Activated naive CD4-positive, alpha-beta T cell treated with anti-CD3 and anti-CD28 coated beads for 36 hours (primary cell): ENCODE data around the gene DOK3. TPM values are rescaled to one million over a fixed set of nuclear protein-coding genes. Genes with fewer than 3 reads are reported as not detected.

Experiments
- CTCF ChIA-PET: fragments of 350-600 bp; sonication (Branson Sonifier 250); formaldehyde crosslinking; loops from one replicate; lab custom pipeline; 2021; ENCODE audit warnings: antibody characterized with exemption; lab: Charles Lee
- DNase-seq: peaks from one replicate; pipeline ENCODE4 v3.0.0-alpha.2; 2020
- H3K27ac Mint-ChIP-seq: one replicate; pipeline ENCODE4 v1.8.0; 2021; ENCODE audit warnings: mild to moderate bottlenecking, mixed read lengths
- H3K27me3 Mint-ChIP-seq: one replicate; pipeline ENCODE4 v1.8.0; 2021; ENCODE audit warnings: low read depth, mixed read lengths
- H3K36me3 Mint-ChIP-seq: one replicate; pipeline ENCODE4 v1.8.0; 2021; ENCODE audit warnings: low read depth, mixed read lengths
- H3K4me1 Mint-ChIP-seq: one replicate; pipeline ENCODE4 v1.8.0; 2021; ENCODE audit warnings: low read depth, mixed read lengths
- H3K4me3 Mint-ChIP-seq: one replicate; pipeline ENCODE4 v1.8.0; 2021; ENCODE audit warnings: mild to moderate bottlenecking, moderate library complexity, mixed read lengths
- H3K9me3 Mint-ChIP-seq: one replicate; pipeline ENCODE4 v1.8.0; 2021; ENCODE audit warnings: mixed read lengths
- intact Hi-C: fragments of 100-400 bp; cut with micrococcal nuclease; formaldehyde crosslinking; loops from one replicate; pipeline ENCODE4 v1.15.1; 2023
- total RNA-seq, 2 experiments: library from RNA; stranded (reverse); gene quantifications; one replicate each; pipeline ENCODE4 v1.2.3, GENCODE V29; 2021

Gene DOK3
- total RNA-seq, 2 experiments from 2014 or later = 0.37 to 1.3 TPM

GRCh38 chr5:177499842-177500241, 9.8 kb downstream of the DOK3 start:
- H3K27ac Mint-ChIP-seq = no peak overlapping the region
- H3K4me1 Mint-ChIP-seq = peaks cover 20% of the 10 kb centered on the region
- CTCF ChIA-PET = interaction anchor here (0.7 to 7.0 kb wide), 8 partner anchors 22 to 190 kb away, joined by 3 to 72 read pairs (median 4); no protein-coding TSS in a partner anchor
- H3K27me3 Mint-ChIP-seq = peaks cover 14% of the 10 kb centered on the region
- intact Hi-C loops = loop anchor here (2.0 kb wide), 1 partner anchor 181 kb away; no protein-coding TSS in a partner anchor
- no peaks in the 10 kb centered on the region for H3K9me3 Mint-ChIP-seq
- DNase-seq = no peak
- H3K36me3 Mint-ChIP-seq = no peaks in the 10 kb centered on the region
- no peak overlapping the region for H3K4me3 Mint-ChIP-seq

- Mint-ChIP-seq H3K27ac (no peak overlapping the region), H3K9me3 (no peaks in the 10 kb centered on the region), H3K4me3 (peak overlapping the region; percentile 84), H3K36me3 (no peaks in the 10 kb centered on the region), H3K4me1 (peaks cover 35% of the 10 kb centered on the region), H3K27me3 (peaks cover 14% of the 10 kb centered on the region)
- DNase-seq = peak; percentile 53
- intact Hi-C loops = no loop called here
- CTCF ChIA-PET = interaction anchor here (0.8 to 7.0 kb wide), 7 partner anchors 10 to 189 kb away, joined by 3 to 72 read pairs (median 6); no protein-coding TSS in a partner anchor
These were observed 11.4 kb downstream of the DOK3 start for GRCh38 chr5:177498013-177498787.

GRCh38 chr5:177497292-177498012, 12.2 kb downstream of the DOK3 start, which contains the start of gene PDLIM7:
PDLIM7 (minus strand) TSS chr5:177497604; CDS start chr5:177496512, 1,092 bp downstream.
- Mint-ChIP-seq H3K9me3 (no peaks in the 10 kb centered on the region), H3K27me3 (peaks cover 14% of the 10 kb centered on the region), H3K4me1 (peaks cover 35% of the 10 kb centered on the region), H3K4me3 (peak within 1 kb of the TSS; percentile 84), H3K27ac (no peak within 1 kb of the TSS), H3K36me3 (no peaks in the 10 kb centered on the region)
- CTCF ChIA-PET = interaction anchor here (0.5 to 7.0 kb wide), 8 partner anchors 11 to 563 kb away, joined by 3 to 72 read pairs (median 4); no protein-coding TSS in a partner anchor
- intact Hi-C loops = loop anchor here (1.0 kb wide), 9 partner anchors 18 to 364 kb away; partner anchors contain the start of genes DBN1, FAM193B, GRK6 and NSD1
- DNase-seq = peak; percentile 96

GRCh38 chr5:177496727-177497291, 12.8 kb downstream of the DOK3 start:
- no peak for DNase-seq
- intact Hi-C loops = loop anchor here (1.0 kb wide), 9 partner anchors 18 to 364 kb away; partner anchors contain the start of genes DBN1, FAM193B, GRK6 and NSD1

GRCh38 chr5:177496070-177496726, 13.4 kb downstream of the DOK3 start:
- Mint-ChIP-seq H3K4me3 (peak overlapping the region; percentile 63), H3K27ac (no peak overlapping the region), H3K27me3 (peaks cover 14% of the 10 kb centered on the region), H3K4me1 (peaks cover 35% of the 10 kb centered on the region), H3K9me3 (no peaks in the 10 kb centered on the region), H3K36me3 (peaks cover 1% of the 10 kb centered on the region)
- CTCF ChIA-PET = interaction anchor here (0.6 to 1.9 kb wide), 6 partner anchors 39 to 385 kb away, joined by 3 to 7 read pairs (median 4); no protein-coding TSS in a partner anchor
- no peak for DNase-seq
- intact Hi-C loops = no loop called here

More at GRCh38 chr5:177496727-177497291, 12.8 kb downstream of the DOK3 start:
- Mint-ChIP-seq H3K9me3 (no peaks in the 10 kb centered on the region), H3K36me3 (no peaks in the 10 kb centered on the region), H3K27me3 (peaks cover 14% of the 10 kb centered on the region), H3K4me3 (peak overlapping the region; percentile 63), H3K27ac (no peak overlapping the region), H3K4me1 (peaks cover 35% of the 10 kb centered on the region)
- CTCF ChIA-PET = interaction anchor here (0.5 to 7.0 kb wide), 6 partner anchors 40 to 563 kb away, joined by 3 to 72 read pairs (median 6); no protein-coding TSS in a partner anchor

GRCh38 chr5:177495243-177496060, 14.2 kb downstream of the DOK3 start:
- H3K4me1 Mint-ChIP-seq = peaks cover 32% of the 10 kb centered on the region
- H3K36me3 Mint-ChIP-seq = peaks cover 3% of the 10 kb centered on the region
- peak overlapping the region; percentile 63 for H3K4me3 Mint-ChIP-seq
- intact Hi-C loops = no loop called here
- peaks cover 14% of the 10 kb centered on the region for H3K27me3 Mint-ChIP-seq
- no peak overlapping the region for H3K27ac Mint-ChIP-seq
- CTCF ChIA-PET = interaction anchor here (0.6 to 1.4 kb wide), 4 partner anchors 38 to 384 kb away, joined by 3 to 5 read pairs (median 3); no protein-coding TSS in a partner anchor
- no peaks in the 10 kb centered on the region for H3K9me3 Mint-ChIP-seq
- no peak for DNase-seq

- CTCF ChIA-PET = interaction anchor here (0.7 to 3.2 kb wide), 5 partner anchors 37 to 104 kb away, joined by 3 to 14 read pairs (median 3); no protein-coding TSS in a partner anchor
- Mint-ChIP-seq H3K4me1 (peaks cover 32% of the 10 kb centered on the region), H3K27me3 (peaks cover 10% of the 10 kb centered on the region), H3K27ac (peak overlapping the region; percentile 79), H3K9me3 (no peaks in the 10 kb centered on the region), H3K4me3 (no peak overlapping the region), H3K36me3 (peaks cover 3% of the 10 kb centered on the region)
- intact Hi-C loops = no loop called here
- peak; percentile 67 for DNase-seq
These were observed 15.1 kb downstream of the DOK3 start for GRCh38 chr5:177494346-177495195.

- peaks cover 31% of the 10 kb centered on the region for H3K4me1 Mint-ChIP-seq
- CTCF ChIA-PET = interaction anchor here (0.6 to 3.2 kb wide), 7 partner anchors 15 to 103 kb away, joined by 3 to 14 read pairs (median 3); no protein-coding TSS in a partner anchor
- H3K27ac Mint-ChIP-seq = peak overlapping the region; percentile 79
- peaks cover 3% of the 10 kb centered on the region for H3K36me3 Mint-ChIP-seq
- intact Hi-C loops = no loop called here
- peaks cover 7% of the 10 kb centered on the region for H3K27me3 Mint-ChIP-seq
- DNase-seq = no peak
- no peak overlapping the region for H3K4me3 Mint-ChIP-seq
- no peaks in the 10 kb centered on the region for H3K9me3 Mint-ChIP-seq
These were observed 15.8 kb downstream of the DOK3 start for GRCh38 chr5:177493795-177494345.

GRCh38 chr5:177492841-177493240, 16.8 kb downstream of the DOK3 start:
- CTCF ChIA-PET = interaction anchor here (0.6 to 3.2 kb wide), 8 partner anchors 14 to 103 kb away, joined by 3 to 14 read pairs (median 4); partner anchors contain the start of gene DDX41
- no peak overlapping the region for H3K4me3 Mint-ChIP-seq
- peaks cover 1% of the 10 kb centered on the region for H3K27me3 Mint-ChIP-seq
- peaks cover 23% of the 10 kb centered on the region for H3K4me1 Mint-ChIP-seq
- no peak overlapping the region for H3K27ac Mint-ChIP-seq
- no peak for DNase-seq
- intact Hi-C loops = no loop called here
- peaks cover 6% of the 10 kb centered on the region for H3K36me3 Mint-ChIP-seq
- no peaks in the 10 kb centered on the region for H3K9me3 Mint-ChIP-seq
